Chondrocyte (in vitro differentiated cells): ENCODE data around the gene TMEM39A. TPM values are rescaled to one million over a fixed set of nuclear protein-coding genes. Genes with fewer than 3 reads are reported as not detected.

ENCODE experiments used
- DNase-seq: peaks from one replicate; pipeline ENCODE4 v3.0.0; 2021; ENCODE audit warnings: mixed read lengths, low spot score
- H3K27ac Mint-ChIP-seq: one replicate; pipeline ENCODE4 v1.8.0; 2021; ENCODE audit warnings: mild to moderate bottlenecking, moderate library complexity, mixed read lengths; ENCODE audit not compliant: unreplicated experiment
- H3K27me3 Mint-ChIP-seq: 2 replicates; pipeline ENCODE4 v1.8.0; 2021; ENCODE audit warnings: low read depth, mixed read lengths
- H3K36me3 Mint-ChIP-seq: 2 replicates; pipeline ENCODE4 v1.8.0; 2021; ENCODE audit warnings: low read depth, mixed read lengths
- H3K4me1 Mint-ChIP-seq: 2 replicates; pipeline ENCODE4 v1.8.0; 2021; ENCODE audit warnings: low read depth, mild to moderate bottlenecking, mixed read lengths
- H3K4me3 Mint-ChIP-seq: one replicate; pipeline ENCODE4 v1.8.0; 2021; ENCODE audit warnings: mild to moderate bottlenecking, moderate library complexity, mixed read lengths; ENCODE audit not compliant: unreplicated experiment
- H3K9me3 Mint-ChIP-seq: 2 replicates; pipeline ENCODE4 v1.8.0; 2021; ENCODE audit warnings: low read depth, mixed read lengths
- CTCF ChIP-seq: fragments of 200-600 bp; sonication (generic); IDR thresholded peaks from 2 replicates; pipeline ENCODE4 v1.5.0; 2021; ENCODE audit warnings: antibody characterized with exemption, mild to moderate bottlenecking, moderate library complexity
- total RNA-seq: library from RNA; stranded (reverse); gene quantifications from 3 replicates; pipeline ENCODE4 v1.2.1, GENCODE V29; 2021

The TMEM39A gene
- total RNA-seq, 1 donor from 2014 or later = 58.5 TPM

GRCh38 chr3:119492810-119493209 is 29.4 kb upstream of the TMEM39A start:
- Mint-ChIP-seq H3K4me3 (no peak overlapping the region), H3K27me3 (no peaks in the 10 kb centered on the region), H3K27ac (no peak overlapping the region), H3K4me1 (peaks cover 10% of the 10 kb centered on the region), H3K9me3 (no peaks in the 10 kb centered on the region), H3K36me3 (peaks cover 1% of the 10 kb centered on the region)
- TF ChIP-seq CTCF = no peak
- DNase-seq = no peak

GRCh38 chr3:119492128-119492527 is 28.7 kb upstream of the TMEM39A start:
- Mint-ChIP-seq H3K4me3 (no peak overlapping the region), H3K27me3 (no peaks in the 10 kb centered on the region), H3K4me1 (peaks cover 4% of the 10 kb centered on the region), H3K27ac (no peak overlapping the region), H3K36me3 (peaks cover 1% of the 10 kb centered on the region), H3K9me3 (no peaks in the 10 kb centered on the region)
- no peak for TF ChIP-seq CTCF
- no peak for DNase-seq

- Mint-ChIP-seq H3K27ac (no peak overlapping the region), H3K4me3 (no peak overlapping the region), H3K4me1 (no peaks in the 10 kb centered on the region), H3K27me3 (no peaks in the 10 kb centered on the region), H3K9me3 (no peaks in the 10 kb centered on the region), H3K36me3 (peaks cover 10% of the 10 kb centered on the region)
- peak; percentile 10 for TF ChIP-seq CTCF
- no peak for DNase-seq
Observed at GRCh38 chr3:119490153-119490552, 26.7 kb upstream of the TMEM39A start.

GRCh38 chr3:119485563-119485962 is 22.1 kb upstream of the TMEM39A start:
- no peak for TF ChIP-seq CTCF

GRCh38 chr3:119483101-119483500 is 19.7 kb upstream of the TMEM39A start:
- no peak overlapping the region for H3K27ac Mint-ChIP-seq
- no peaks in the 10 kb centered on the region for H3K4me1 Mint-ChIP-seq
- no peak overlapping the region for H3K4me3 Mint-ChIP-seq
- no peaks in the 10 kb centered on the region for H3K9me3 Mint-ChIP-seq
- no peak for TF ChIP-seq CTCF
- no peak for DNase-seq
- peaks cover 17% of the 10 kb centered on the region for H3K36me3 Mint-ChIP-seq
- H3K27me3 Mint-ChIP-seq = no peaks in the 10 kb centered on the region

More at GRCh38 chr3:119485563-119485962, 22.1 kb upstream of the TMEM39A start:
- peaks cover 17% of the 10 kb centered on the region for H3K36me3 Mint-ChIP-seq
- no peak overlapping the region for H3K27ac Mint-ChIP-seq
- H3K9me3 Mint-ChIP-seq = no peaks in the 10 kb centered on the region
- no peak for DNase-seq
- no peaks in the 10 kb centered on the region for H3K4me1 Mint-ChIP-seq
- H3K4me3 Mint-ChIP-seq = no peak overlapping the region
- no peaks in the 10 kb centered on the region for H3K27me3 Mint-ChIP-seq
